Renal cortex interstitium (tissue), 11 donors: ENCODE data around the gene CA12. TPM values are rescaled to one million over a fixed set of nuclear protein-coding genes. Genes with fewer than 3 reads are reported as not detected.

ENCODE experiments used
- DNase-seq, 11 donors: peaks; one replicate each; pipeline ENCODE4 v3.0.0-alpha.2; 2013; ENCODE audit warnings: low read depth in 9 of 11, low spot score in 4 of 11; ENCODE audit errors: extremely low read depth in 1 of 11
- polyA plus RNA-seq, 3 donors: library from polyadenylated mRNA; unstranded; fragments of 120-200 nt; gene quantifications; one replicate each; pipeline ENCODE4 v1.2.1, GENCODE V29; 2013; ENCODE audit not compliant: insufficient read length in 3 of 3

CA12 gene
- polyA plus RNA-seq, 3 donors = 95.1 to 153 (median 121) TPM

DNA sequence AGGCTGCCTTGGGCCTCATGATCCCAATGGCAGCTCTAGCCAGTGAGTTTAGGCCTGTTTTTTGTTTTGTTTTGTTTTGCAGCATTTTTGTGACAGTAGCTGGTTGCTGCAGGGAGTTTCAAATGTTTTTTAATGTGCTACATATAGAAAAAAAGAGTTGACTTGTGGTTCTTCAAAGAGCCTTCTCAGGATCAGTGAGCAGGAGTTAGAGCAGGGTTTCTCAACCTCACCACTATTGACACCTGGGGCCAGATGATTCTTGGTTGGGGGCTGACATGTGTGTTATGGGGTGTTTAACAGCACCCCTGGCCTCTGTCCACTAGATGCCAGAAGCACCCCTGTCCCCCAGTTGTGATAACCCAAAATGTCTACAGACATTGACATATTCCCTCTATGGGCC, 86.3 kb downstream of the CA12 start:
- DNase-seq = no peak

DNA sequence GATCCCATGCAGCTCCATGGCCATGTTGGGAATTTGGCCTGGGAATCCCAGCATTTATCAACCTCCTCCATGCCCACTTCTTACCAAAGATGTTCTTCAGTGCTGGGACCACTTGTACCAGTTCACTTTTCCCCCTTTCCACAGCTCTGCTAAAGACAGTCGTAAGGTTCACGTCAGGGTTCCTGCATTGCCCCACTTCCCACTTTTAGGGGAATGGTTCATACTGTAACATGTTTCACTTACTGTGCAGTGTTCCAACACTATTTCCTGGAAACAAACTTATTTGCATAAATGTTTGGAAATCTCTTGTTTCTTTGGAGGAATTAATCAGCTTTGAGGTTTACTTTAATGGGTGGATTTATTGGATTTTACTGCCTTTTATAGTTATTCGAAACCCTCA, 87.3 kb downstream of the CA12 start:
- no peak for DNase-seq

DNA sequence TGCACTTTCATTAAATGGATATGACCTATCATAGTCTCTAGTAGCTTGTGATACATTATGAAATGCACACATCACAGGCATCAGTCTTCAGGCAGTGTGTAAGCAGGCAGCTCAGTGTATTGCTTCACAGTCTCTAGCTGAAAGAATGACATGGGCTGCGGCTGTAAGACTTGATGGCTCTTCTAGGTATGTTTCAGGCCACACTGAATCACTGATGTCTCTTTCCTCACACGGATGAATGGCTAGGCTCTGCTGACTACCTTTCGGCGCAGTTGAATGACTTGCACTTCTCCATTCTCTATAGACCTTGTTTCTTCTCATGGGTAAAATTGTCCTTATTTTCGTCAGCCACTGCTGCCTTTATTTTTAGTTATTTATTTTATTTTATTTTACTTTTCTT, 88.9 kb downstream of the CA12 start:
- no peak for DNase-seq

DNA sequence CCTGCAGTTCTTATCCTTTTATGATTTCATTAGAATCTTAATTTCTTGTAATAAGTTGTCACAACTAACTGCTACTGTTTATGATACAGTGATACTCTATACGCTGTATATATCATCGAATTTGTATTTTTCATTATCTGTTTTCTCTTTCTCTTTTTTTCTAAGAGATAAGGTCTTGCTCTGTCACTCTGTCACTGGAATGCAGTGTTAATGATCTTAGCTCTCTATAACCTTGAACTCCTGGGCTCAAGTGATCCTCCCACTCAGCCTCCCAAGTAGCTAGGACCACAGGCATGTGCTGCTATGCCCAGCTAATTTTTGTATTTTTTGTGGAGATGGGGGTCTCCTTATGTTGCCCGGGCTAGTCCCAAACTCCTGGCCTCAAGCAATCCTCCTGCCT, 89.4 kb downstream of the CA12 start:
- DNase-seq = no peak

DNA sequence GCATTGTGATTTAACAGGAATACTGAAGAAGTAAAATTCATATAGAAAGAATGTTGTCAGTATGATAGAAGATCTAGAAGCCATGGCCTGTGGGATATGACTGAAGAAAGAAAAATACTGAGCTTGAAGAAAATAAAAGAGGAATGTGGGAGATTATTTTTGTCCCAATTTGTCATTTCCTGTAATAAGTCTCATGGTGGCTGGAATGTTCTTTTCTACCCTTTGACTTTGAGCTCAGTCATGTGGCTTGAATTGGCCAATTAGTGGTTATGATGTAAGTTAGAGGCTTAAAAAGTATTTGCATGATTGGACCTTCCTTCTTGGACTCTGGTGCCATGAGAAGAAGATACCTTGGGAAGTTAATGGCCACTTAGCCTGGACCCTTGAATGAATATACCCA, 90.1 kb downstream of the CA12 start:
- no peak for DNase-seq

DNA sequence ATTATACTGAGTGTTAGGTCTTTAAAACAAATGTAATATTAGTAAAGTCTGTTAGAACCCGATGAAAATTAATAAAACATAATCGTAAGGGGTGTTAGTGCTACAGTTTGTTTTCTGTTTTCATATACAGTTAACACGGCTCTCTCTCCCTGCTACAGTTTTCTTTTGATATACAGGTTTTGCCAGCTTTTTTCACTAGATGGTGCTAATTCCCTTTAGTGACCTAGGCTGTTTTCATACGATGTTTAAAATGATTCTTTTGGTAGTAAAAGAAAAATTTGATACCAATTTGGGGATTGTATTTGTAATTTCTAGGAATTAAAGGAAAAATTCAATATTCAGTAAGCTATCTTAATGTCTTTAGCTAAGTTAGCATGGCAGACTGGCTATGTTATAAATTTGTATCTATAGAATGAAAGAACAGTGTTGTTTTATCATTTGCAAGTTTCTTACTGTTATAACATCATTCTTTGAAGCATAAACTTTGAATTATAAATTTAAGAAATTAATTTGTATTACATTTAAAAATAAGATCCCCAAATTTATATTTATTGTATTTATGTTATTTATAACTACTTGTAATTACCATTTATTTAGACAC, 92.8 kb downstream of the CA12 start:
- peak in 3 of 11 donors; percentile 45 to 72 (median 54) for DNase-seq

DNA sequence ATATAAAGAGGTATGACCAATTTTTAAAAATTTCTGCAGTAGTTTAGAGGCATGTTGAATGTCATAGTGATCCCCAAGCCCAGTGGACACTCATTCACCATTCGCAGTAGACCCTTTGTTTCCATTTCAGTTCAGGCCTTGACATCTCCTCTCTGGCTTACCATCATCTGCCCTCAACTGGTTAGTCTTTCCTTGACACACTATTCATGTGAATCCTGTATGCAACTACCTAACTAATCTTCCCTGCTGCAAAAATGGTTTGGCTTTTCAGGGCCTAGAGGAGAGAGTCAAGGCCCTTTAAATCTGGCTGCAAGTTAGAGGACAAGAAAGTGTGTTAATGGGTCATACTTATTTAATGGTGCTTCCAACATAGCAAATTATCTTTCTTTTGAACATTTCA, 93.3 kb downstream of the CA12 start:
- DNase-seq = no peak

DNA sequence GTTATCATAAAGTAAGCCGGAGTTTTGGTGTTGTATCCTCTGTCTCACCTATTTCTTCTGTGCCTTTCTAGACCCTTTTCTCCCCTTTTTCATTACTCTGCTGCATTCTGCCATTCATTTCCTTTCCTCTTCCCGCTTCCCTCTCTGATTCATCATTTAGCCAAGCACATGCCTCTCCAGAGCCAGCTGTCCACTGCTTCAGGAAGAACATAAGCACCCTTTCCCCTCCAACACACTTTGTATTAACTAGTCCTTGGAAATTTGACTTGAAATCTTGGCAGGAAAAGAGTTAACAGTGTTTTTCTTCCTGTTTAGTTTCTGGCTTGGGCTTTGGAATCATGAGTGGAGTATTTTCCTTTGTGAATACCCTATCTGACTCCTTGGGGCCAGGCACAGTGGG, 94.5 kb downstream of the CA12 start:
- no peak for DNase-seq

DNA sequence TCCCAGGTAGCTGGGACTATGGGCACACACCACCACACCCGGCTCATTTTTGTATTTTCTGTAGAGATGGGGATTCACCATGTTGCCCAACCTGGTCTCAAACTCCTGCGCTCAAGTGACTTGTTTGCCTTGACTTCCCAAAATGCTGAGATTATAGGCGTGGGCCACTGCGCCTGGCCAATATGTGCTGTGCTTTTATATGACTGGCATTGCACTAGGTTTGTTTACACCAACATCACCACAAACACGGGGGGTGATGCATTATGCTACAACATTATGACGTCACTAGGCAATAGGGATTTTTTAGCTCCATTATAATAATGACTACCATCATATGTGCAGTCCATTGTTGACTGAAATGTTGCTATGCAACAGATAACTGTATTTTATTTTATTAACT, 97.3 kb downstream of the CA12 start:
- DNase-seq = no peak

DNA sequence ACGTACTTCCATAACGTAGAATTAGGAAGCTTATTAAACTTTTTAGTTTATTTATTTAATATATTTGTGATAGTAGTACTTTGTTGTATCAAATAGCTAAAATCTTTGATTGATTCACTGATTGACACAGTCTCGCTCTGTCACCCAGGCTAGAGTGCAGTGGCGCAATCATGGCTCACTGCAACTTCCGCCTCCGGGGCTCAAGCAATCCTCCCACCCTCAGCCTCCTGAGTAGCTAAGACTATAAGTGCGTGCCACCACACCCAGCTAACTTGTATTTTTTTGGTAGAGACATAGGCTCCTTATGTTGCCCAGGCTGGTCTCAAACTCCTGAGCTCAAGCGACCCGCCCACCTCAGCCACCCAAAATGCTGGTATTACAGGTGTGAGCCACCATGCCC, 98.5 kb downstream of the CA12 start:
- no peak for DNase-seq

DNA sequence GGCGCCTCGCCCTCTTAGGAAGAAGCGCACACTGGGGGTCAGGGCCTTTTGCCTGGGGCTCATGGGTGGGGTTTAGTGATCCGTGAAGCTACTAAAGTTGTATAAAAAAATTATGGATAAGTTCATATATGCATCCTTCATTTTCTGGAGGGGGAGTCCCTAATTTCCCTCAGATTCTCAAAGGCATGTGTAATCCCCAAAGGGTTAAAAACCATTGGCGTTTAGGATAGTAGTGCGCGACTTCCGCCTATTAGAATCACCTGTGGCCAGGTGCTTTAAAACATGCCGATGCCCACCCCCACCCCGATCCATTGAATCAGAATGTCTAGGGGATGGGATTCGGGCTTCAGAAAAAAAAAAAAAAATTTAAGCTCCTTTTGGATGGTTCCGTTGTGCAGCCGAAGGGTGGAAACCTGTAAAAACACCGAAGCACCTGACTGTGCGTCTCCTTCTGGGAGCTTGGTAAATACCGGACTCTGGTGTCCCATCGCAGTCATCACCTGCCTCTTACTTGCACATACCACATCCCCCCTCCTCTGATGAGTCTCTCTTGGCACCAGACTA, 103.7 kb downstream of the CA12 start:
- no peak for DNase-seq

DNA sequence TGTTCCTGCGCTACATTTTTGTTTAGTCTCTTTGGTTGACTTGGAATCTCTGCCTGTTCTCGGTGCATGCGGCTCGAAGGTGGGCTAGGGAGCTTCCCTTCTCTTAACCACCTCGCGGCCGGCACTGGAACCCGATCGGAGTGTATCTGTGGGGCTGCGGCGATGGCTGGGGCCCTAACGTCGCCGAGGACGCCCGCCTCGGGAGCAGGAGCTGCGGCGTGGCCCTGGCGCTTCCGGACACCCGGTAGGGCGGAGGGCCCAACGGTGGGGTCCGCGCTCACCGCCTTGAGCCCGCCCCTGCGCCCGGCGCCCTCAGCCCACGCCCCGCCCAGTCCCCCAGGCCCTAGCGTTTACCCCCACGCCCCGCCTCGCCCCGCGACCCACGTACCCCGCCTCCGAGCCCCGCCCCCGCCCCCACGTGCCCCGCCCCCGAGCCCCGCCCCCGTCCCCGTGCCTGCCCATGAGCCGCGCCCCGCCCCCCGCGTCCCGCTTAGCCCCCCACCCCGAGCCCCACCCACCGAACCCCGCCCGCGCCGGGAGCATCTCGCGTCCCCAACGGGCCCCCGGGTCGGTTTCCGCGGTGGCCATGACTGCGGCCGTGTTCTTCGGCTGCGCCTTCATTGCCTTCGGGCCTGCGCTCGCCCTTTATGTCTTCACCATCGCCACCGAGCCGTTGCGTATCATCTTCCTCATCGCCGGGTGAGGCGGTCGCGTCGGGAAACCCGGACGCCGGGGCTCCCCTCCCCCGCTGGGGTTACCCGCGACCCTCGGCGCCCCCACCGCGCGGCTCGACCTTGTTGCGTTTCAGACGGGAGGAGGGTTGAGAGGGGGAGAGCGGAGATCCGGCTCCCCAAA, 104.4 kb downstream of the CA12 start, which contains the start of gene APH1B:
APH1B (plus strand) TSS at position 568 of the 855 bp plus-strand sequence; CDS start at position 587, 19 bp downstream.
- peak in 7 of 11 donors; percentile 61 to 70 (median 69) for DNase-seq

DNA sequence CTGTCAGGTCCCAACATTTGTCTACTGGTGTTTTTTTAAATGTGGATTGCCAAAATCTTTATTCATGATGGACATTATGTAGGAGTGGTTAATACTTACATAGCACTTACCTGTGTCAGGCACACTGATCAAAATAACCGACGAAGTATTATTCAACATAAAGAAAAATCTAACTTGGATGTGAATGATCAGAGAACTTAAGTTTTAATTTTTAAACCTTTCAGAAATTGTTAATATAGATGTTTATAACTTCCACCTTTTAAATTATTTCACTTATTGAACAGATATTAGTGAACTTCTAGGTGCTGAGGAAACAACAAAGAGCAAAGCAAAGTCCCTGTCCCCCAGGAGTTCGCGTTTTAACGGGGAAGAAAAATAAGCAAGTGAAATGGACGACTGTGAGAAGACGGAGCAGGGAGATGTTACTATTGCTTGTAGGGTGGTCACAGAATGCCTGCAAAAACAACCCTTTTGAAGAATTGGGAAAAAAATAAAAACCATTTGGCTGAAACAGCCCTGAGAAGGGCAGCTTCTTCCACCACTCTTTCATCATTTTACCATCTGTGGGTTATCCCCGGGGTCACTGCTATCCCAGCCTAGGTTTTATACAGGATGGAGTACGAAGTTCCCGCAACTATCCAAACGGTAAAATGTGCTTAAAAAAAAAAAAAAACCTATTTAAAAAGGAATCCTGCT, 105.2 kb downstream of the CA12 start:
- no peak for DNase-seq

DNA sequence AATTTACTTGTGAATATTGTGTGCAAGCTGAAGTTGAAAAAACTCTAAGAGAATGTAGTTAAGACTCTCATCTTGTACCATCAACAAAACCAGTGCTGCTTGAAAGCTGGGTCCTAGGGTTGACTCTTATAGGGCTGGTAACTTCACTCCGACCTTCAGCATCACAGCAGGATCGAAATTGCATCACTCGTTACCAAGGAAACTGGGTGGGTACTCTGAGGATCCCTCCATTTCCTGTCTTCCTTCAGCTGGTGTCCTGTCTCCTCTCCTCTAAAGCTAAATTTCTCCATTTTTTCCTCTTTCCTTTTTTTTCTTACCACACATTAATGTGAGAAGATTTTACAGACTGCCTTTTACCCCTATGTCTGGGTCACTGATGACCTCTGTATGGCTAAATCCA, 107.2 kb downstream of the CA12 start:
- DNase-seq = no peak

Other genes with a start within 250 kb of the CA12 start
- 10 to 100 TPM; 78.3 to 98.9 (median 95.5) TPM for gene RPS27L, start 224.4 kb downstream of the CA12 start, polyA plus RNA-seq
- 10 to 100 TPM; 29.2 to 31.4 (median 29.8) TPM for gene RAB8B, start 192.2 kb downstream of the CA12 start, polyA plus RNA-seq
- 10 to 100 TPM; 16.1 to 20.0 (median 17.7) TPM for gene APH1B, start 104.2 kb downstream of the CA12 start, polyA plus RNA-seq
- 10 to 100 TPM; 35.3 to 44.2 (median 39.3) TPM for gene USP3, start 122.7 kb upstream of the CA12 start, polyA plus RNA-seq
- 1 to 10 TPM; 1.4 to 2.1 (median 1.7) TPM for gene FBXL22, start 215.5 kb upstream of the CA12 start, polyA plus RNA-seq